Heart left ventricle (tissue), 16 donors: Measurements from ENCODE around the gene DIP2C. TPM values are rescaled to one million over a fixed set of nuclear protein-coding genes. Genes with fewer than 3 reads are reported as not detected.

Source experiments
- ATAC-seq, 4 donors: fragments of 200-7000 bp; cut with Tn5 transposase; one replicate each; pipeline ENCODE4 v1.9.1; 2020 to 2022; ENCODE audit warnings: moderate library complexity in 4 of 4, mild to moderate bottlenecking in 3 of 4, moderate number of reproducible peaks in 1 of 4
- DNase-seq, 5 donors: peaks; one replicate each; pipeline ENCODE4 v3.0.0-alpha.2; 2020
- H3K27ac ChIP-seq, 12 donors: fragments of 200-600 bp; sonication (generic) in 4 of 12; one replicate each; pipeline versions ENCODE4 v1.5.0 to v1.8.0; 2016 to 2022; ENCODE audit warnings: mild to moderate bottlenecking in 2 of 12
- H3K27me3 ChIP-seq, 9 donors: fragments of 200-600 bp; sonication (generic) in 2 of 9; one replicate each; pipeline versions ENCODE4 v1.5.1 to v1.8.0; 2016 to 2022; ENCODE audit warnings: mild to moderate bottlenecking in 3 of 9
- H3K36me3 ChIP-seq, 9 donors: fragments of 200-600 bp; sonication (generic) in 2 of 9; one replicate each; pipeline versions ENCODE4 v1.5.0 to v1.8.0; 2018 to 2022; ENCODE audit warnings: mild to moderate bottlenecking in 2 of 9
- H3K4me1 ChIP-seq, 12 donors: fragments of 200-600 bp; sonication (generic) in 4 of 12; one replicate each; pipeline versions ENCODE4 v1.5.0 to v1.8.0; 2016 to 2022; ENCODE audit warnings: mild to moderate bottlenecking in 3 of 12
- H3K4me3 ChIP-seq, 12 donors: fragments of 200-600 bp; sonication (generic) in 4 of 12; one replicate each; pipeline versions ENCODE4 v1.5.0 to v1.8.0; 2017 to 2022; ENCODE audit warnings: mild to moderate bottlenecking in 9 of 12, moderate library complexity in 4 of 12
- H3K9me3 ChIP-seq, 12 donors: fragments of 200-600 bp; sonication (generic) in 4 of 12; one replicate each; pipeline versions ENCODE4 v1.5.0 to v1.8.0; 2016 to 2022; ENCODE audit warnings: mild to moderate bottlenecking in 1 of 12
- POLR2A ChIP-seq, 2 donors: fragments of 450-650 bp; IDR thresholded peaks; one replicate each; pipeline ENCODE4 v1.6.1; 2017; ENCODE audit warnings: antibody characterized with exemption in 2 of 2, mild to moderate bottlenecking in 2 of 2, moderate library complexity in 2 of 2
- WGBS, 4 donors: extraction: QIAGEN DNeasy Blood & Tissue Kit in 2 of 4; methylation state at CpG; one replicate each; pipeline versions ENCODE4 v1.1.5 to v1.1.7; 2013 to 2018; 5-methylcytosine and 5-hydroxymethylcytosine counted together
- intact Hi-C, 10 donors: fragments of 100-400 bp; cut with DNase I; formaldehyde crosslinking; loops; one replicate each; pipeline versions ENCODE4 v1.11.1 to v1.14.2; 2022
- polyA plus RNA-seq, 2 donors: library from polyadenylated mRNA; stranded (reverse); fragments of 200-250 nt; gene quantifications; one replicate each; pipeline ENCODE4 v1.2.3, GENCODE V29; 2013
- total RNA-seq, 9 donors: library from RNA; depleted of rRNA in 2 of 9; stranded (reverse); fragments of >200 nt in 2 of 9; fragmentation: NEBNext Ultra II Directional in 3 of 9; extraction: Animal tissue kit (Norgen Biotek cat#: 25700) in 3 of 9; gene quantifications; one replicate each; pipeline versions ENCODE4 v1.1.0 to v1.2.4, GENCODE V29; 2016 to 2023
- TF ChIP-seq, protein P1 (sequence below), 12 donors: fragments of 200-600 bp; sonication (generic) in 4 of 12; IDR thresholded peaks; one replicate each; pipeline versions ENCODE4 v1.5.0 to v1.8.0; 2018 to 2022; ENCODE audit warnings: antibody characterized with exemption in 12 of 12, mild to moderate bottlenecking in 5 of 12
- donor health status: ischemic (EF 13 %, LVEDD 7.1; RV severe dilation, severe dysfunction).
- donor health status: healthy with polysubstance abuse.
- donor health status: DM: no; HTN: yes; CAD: no.
- donor health status: DM: no; HTN: no; CAD: no.
- donor health status: ischemic (EF 25% LVEDD 6.9; RV normal size, moderate dysfunction).
- donor health status: ischemic (EF 25% LVEDD 5.7; RV mildly dilated, moderate dysfunction).
- donor health status: healthy.
- donor health status: DM: yes; HTN: yes; CAD: no.
- donor health status: ischemic (EF 35%, LVEDD 5.7; RV mildly dilated, moderate dysfunction).
- donor health status: nonischemic (EF 11% LVEDD 7.7; RV severe dilation, severe dysfunction).
- donor health status: DM: yes; HTN: yes; CAD: no.
- donor health status: PGD.
- donor health status: ischemic (EF 29% LVEDD 5.4; RV normal size, mild dysfunction).
- donor health status: nonischemic (EF 23%, LVEDD 6.1; RV moderate dilation, normal function).

Gene DIP2C
- total and polyA plus RNA-seq, 11 donors, result 7.4 to 43.1 (median 28.5) TPM

DNA sequence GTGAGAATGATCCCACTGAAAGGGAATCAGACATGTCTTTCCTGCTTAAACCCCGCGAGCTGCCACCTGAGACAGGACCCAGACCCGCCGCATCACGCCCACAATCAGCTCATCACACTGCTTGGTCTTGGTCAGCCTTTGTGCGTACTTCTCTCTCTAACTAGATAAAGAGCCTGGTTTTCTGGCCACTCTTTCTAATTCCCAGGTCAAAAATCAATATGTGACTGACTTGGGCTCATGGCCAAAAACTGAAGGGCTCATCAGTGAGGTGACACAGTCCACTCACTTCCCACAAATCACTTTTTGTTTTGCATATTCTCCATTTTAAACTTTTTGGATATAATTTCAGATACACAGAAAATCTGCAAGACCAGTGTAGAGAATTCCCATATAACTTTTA is 247.3 kb downstream of the DIP2C start:
- no peak for ATAC-seq
- no peak for DNase-seq
- no peaks in the 10 kb centered on the region for H3K9me3 ChIP-seq

DNA sequence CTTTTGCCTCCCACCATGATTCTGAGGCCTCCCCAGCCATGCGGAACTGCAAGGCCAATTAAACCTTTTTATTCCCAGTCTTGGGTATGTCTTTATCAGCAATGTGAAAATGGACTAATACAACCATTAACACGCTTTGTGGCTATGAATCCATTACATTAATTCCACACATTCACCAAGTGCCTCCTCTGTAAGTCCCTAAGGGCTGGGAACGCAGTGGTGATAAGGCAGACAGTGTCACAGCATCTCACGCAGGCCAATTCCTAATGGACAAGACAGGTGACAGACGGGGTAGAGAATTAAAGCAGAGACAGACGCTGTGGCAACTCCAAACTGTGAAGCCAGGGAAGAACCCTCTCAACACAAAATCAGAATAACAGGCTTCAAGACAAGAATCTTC is 247.8 kb downstream of the DIP2C start:
- intact Hi-C loops, result no loop called here

More for the DNA sequence above, 247.3 kb downstream of the DIP2C start:
- 96 to 100% (median 99%) methylated on average over 6 of the region's 6 CpGs for WGBS, 4 donors
- Histone ChIP-seq H3K27ac (no peak overlapping the region), H3K36me3 (peaks cover 0 to 24% (median 14%) of the 10 kb centered on the region in 9 donors), H3K4me1 (no peaks in the 10 kb centered on the region), H3K4me3 (no peak overlapping the region), H3K27me3 (no peaks in the 10 kb centered on the region)
- intact Hi-C loops, result no loop called here
- no peak for TF ChIP-seq POLR2A (IDR thresholded peaks at IDR 0.05)
- TF ChIP-seq, protein P1, sequence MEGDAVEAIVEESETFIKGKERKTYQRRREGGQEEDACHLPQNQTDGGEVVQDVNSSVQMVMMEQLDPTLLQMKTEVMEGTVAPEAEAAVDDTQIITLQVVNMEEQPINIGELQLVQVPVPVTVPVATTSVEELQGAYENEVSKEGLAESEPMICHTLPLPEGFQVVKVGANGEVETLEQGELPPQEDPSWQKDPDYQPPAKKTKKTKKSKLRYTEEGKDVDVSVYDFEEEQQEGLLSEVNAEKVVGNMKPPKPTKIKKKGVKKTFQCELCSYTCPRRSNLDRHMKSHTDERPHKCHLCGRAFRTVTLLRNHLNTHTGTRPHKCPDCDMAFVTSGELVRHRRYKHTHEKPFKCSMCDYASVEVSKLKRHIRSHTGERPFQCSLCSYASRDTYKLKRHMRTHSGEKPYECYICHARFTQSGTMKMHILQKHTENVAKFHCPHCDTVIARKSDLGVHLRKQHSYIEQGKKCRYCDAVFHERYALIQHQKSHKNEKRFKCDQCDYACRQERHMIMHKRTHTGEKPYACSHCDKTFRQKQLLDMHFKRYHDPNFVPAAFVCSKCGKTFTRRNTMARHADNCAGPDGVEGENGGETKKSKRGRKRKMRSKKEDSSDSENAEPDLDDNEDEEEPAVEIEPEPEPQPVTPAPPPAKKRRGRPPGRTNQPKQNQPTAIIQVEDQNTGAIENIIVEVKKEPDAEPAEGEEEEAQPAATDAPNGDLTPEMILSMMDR (IDR thresholded peaks at IDR 0.05), result no peak

DNA sequence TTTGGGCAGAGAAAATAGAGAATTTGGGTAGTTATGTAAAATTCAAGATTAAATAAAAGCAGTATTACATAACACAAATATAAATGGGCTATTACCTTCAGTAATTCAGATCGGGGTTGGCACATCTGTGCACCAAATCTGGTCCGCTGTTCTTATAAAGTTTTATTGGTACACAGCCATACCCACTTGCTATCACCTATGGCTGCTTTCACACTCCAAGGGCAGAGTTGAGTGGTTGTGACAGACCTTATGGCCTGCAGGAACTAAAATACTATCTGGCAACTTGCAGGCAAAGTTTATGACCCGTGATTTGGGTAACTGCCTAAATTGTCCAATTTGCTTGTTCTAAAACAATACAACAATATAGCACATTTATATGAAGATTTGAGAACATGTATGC is 249.3 kb downstream of the DIP2C start:
- no peaks in the 10 kb centered on the region for H3K4me1 ChIP-seq
- H3K4me3 ChIP-seq, result no peak overlapping the region
- WGBS, 4 donors, result 94 to 99% (median 96%) methylated on average over 3 of the region's 3 CpGs
- intact Hi-C loops, result no loop called here
- peaks cover 0 to 23% (median 18%) of the 10 kb centered on the region in 9 donors for H3K36me3 ChIP-seq
- DNase-seq (no peak), ATAC-seq (no peak)
- no peak overlapping the region for H3K27ac ChIP-seq
- TF ChIP-seq POLR2A (IDR thresholded peaks at IDR 0.05), result no peak
- TF ChIP-seq, protein P1 (IDR thresholded peaks at IDR 0.05), result no peak
- H3K9me3 ChIP-seq, result no peaks in the 10 kb centered on the region
- H3K27me3 ChIP-seq, result no peaks in the 10 kb centered on the region

More for the DNA sequence above, 247.8 kb downstream of the DIP2C start:
- H3K9me3 ChIP-seq, result no peaks in the 10 kb centered on the region
- peaks cover 0 to 24% (median 14%) of the 10 kb centered on the region in 9 donors for H3K36me3 ChIP-seq
- ATAC-seq (no peak), DNase-seq (no peak)
- H3K4me3 ChIP-seq, result no peak overlapping the region
- H3K27me3 ChIP-seq, result no peaks in the 10 kb centered on the region
- no peak overlapping the region for H3K27ac ChIP-seq
- H3K4me1 ChIP-seq, result no peaks in the 10 kb centered on the region
- WGBS, 4 donors, result 90 to 100% (median 93%) methylated on average over 6 of the region's 6 CpGs
- TF ChIP-seq, protein P1 (IDR thresholded peaks at IDR 0.05), result no peak
- no peak for TF ChIP-seq POLR2A (IDR thresholded peaks at IDR 0.05)

DNA sequence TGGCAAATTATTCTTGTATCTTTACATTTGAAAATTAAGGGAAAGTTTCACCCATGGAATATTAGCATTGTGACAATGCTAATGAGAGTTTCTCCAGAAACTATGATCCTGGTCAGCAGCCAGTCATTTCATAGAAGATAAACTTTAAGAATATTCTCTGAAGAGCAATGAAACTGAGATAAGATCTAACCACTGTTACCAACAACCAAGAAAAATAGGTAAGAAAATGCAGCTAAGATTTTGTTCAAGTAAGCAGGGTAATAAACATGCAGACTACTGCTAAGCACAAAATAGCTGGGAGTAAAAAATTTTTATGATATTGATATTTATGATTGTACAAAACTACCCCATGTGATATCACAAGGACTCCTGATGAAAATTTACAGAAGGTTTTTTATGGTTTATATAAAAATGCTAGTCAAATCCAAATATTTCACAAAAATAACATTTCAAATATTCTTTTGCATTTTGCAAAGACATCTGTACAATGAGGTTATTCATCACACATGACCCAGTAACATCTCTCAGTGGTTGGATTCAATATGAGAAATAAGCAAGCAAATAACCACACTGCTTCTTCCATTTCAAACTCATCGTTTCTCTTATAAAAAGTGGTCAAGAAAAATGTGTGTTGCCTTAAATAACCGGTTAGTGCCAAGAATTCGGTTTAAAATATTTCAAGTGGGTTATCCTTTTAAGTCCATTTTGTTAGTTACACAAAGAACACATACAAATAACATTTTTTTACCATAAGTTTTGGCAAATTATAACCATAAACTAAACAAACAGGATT is 251.6 kb downstream of the DIP2C start:
- intact Hi-C loops, result no loop called here
- Histone ChIP-seq H3K36me3 (peaks cover 0 to 29% (median 18%) of the 10 kb centered on the region in 9 donors), H3K9me3 (no peaks in the 10 kb centered on the region), H3K4me1 (no peaks in the 10 kb centered on the region), H3K27me3 (no peaks in the 10 kb centered on the region), H3K27ac (no peak overlapping the region), H3K4me3 (no peak overlapping the region)
- ATAC-seq, result no peak
- TF ChIP-seq POLR2A (IDR thresholded peaks at IDR 0.05), result no peak
- TF ChIP-seq, protein P1 (IDR thresholded peaks at IDR 0.05), result no peak
- WGBS, 4 donors, result 90% methylated on average over 3 of the region's 3 CpGs
- no peak for DNase-seq
